K562 (cell line): Measurements from ENCODE around the gene PHETA1.

Experiments
- NFIC ChIP-seq: fragments of 450-650 bp; IDR thresholded peaks from 2 replicates; pipeline ENCODE4 v1.6.1; 2017; ENCODE audit warnings: mild to moderate bottlenecking, inconsistent platforms
- NR2C2 ChIP-seq, 2 experiments: fragments of 200-800 bp in 1 of 2; sonication (Bioruptor generic) in 1 of 2; sonication (generic) in 1 of 2; formaldehyde crosslinking in 1 of 2; IDR thresholded peaks; 2 replicates each; pipeline versions ENCODE4 v1.6.1 to v1.8.0; 2016 to 2022; ENCODE audit warnings: mild to moderate bottlenecking in 1 of 2, missing compliant biosample characterization in 1 of 2, missing genetic modification characterization in 1 of 2, missing genetic modification reagents in 1 of 2
- SMAD4 ChIP-seq: fragments of 250-450 bp; sonication (Bioruptor Pico); conservative IDR thresholded peaks from 2 replicates; pipeline ENCODE4 v1.8.0; 2021; ENCODE audit warnings: inconsistent platforms, mild to moderate bottlenecking, moderate library complexity
- ZNF324 ChIP-seq: fragments of 250-450 bp; sonication (Bioruptor Pico); IDR thresholded peaks from 2 replicates; pipeline ENCODE4 v1.4.0; 2020; ENCODE audit warnings: mild to moderate bottlenecking
- ZNF707 ChIP-seq: fragments of 250-450 bp; sonication (Bioruptor Pico); conservative IDR thresholded peaks from 2 replicates; pipeline ENCODE4 v1.8.0; 2022; ENCODE audit warnings: inconsistent platforms, mild to moderate bottlenecking, moderate library complexity

- no peak for TF ChIP-seq NR2C2 (CRISPR knock-in tag; IDR thresholded peaks at IDR 0.05)
- TF ChIP-seq NR2C2 (tag; IDR thresholded peaks at IDR 0.05), result no peak
- TF ChIP-seq ZNF324 (CRISPR knock-in tag), result no peak
- no peak for TF ChIP-seq NFIC
- no peak for TF ChIP-seq SMAD4 (CRISPR knock-in tag)
- no peak for TF ChIP-seq ZNF707
Measured at GRCh38 chr12:111334393-111334915, 34.4 kb downstream of the PHETA1 start.
